Ovary (tissue), 9 donors: ENCODE results near the gene PARP4. TPM values are rescaled to one million over a fixed set of nuclear protein-coding genes. Genes with fewer than 3 reads are reported as not detected.
"Not testable (repeated sequence)": the region's sequence is repeated elsewhere in the genome, so short reads cannot be mapped to it uniquely, and the experiment has no call there.

ENCODE experiments used
- DNase-seq, 5 donors: peaks; one replicate each; pipeline ENCODE4 v3.0.0-alpha.2; 2019 to 2020
- H3K27ac ChIP-seq, 2 donors: fragments of 200-600 bp; one replicate each; pipeline versions ENCODE4 v1.5.1 to v1.8.0; 2019 to 2022
- H3K27me3 ChIP-seq: fragments of 200-600 bp; one replicate; pipeline ENCODE4 v1.8.0; 2022
- H3K36me3 ChIP-seq: fragments of 200-600 bp; sonication (generic); one replicate; pipeline ENCODE4 v1.5.1; 2019
- H3K4me1 ChIP-seq: one replicate; pipeline ENCODE4 v1.8.1; 2013; ENCODE audit warnings: mild to moderate bottlenecking, moderate library complexity; ENCODE audit not compliant: insufficient read depth
- H3K4me3 ChIP-seq: fragments of 200-600 bp; sonication (generic); one replicate; pipeline ENCODE4 v1.5.1; 2017
- H3K9me3 ChIP-seq, 2 donors: fragments of 200-600 bp in 1 of 2; sonication (generic) in 1 of 2; one replicate each; pipeline versions ENCODE4 v1.5.1 to v1.8.1; 2013 to 2019; ENCODE audit warnings: mild to moderate bottlenecking in 1 of 2, moderate library complexity in 1 of 2
- EP300 ChIP-seq: sonication (generic); formaldehyde crosslinking; IDR thresholded peaks from one replicate; pipeline ENCODE4 v1.6.1; 2017; ENCODE audit warnings: antibody characterized with exemption
- POLR2A ChIP-seq: fragments of 450-650 bp; IDR thresholded peaks from one replicate; pipeline ENCODE4 v1.6.1; 2017; ENCODE audit warnings: antibody characterized with exemption, mild to moderate bottlenecking, moderate library complexity
- WGBS, 3 donors: extraction: QIAGEN DNeasy Blood & Tissue Kit in 1 of 3; methylation state at CpG; one replicate each; pipeline versions ENCODE4 v1.1.5 to v1.1.7; 2013 to 2017; 5-methylcytosine and 5-hydroxymethylcytosine counted together
- intact Hi-C, 4 donors: fragments of 100-400 bp; cut with DNase I; formaldehyde crosslinking; loops; one replicate each; pipeline versions ENCODE4 v1.11.0 to v1.15.1; 2022 to 2023
- polyA plus RNA-seq, 2 donors: library from polyadenylated mRNA; stranded (reverse); fragments of 200-250 nt in 1 of 2; fragments of 350-450 nt in 1 of 2; fragmentation: Illumina TruSeq in 1 of 2; extraction: RNeasy Lipid Tissue Mini Kit (QIAGEN cat#74804) in 1 of 2; gene quantifications; one replicate each; pipeline ENCODE4 v1.2.3, GENCODE V29; 2013 to 2014
- total RNA-seq, 7 donors: library from RNA; depleted of rRNA in 2 of 7; stranded (reverse); fragments of >200 nt in 2 of 7; fragmentation: NEBNext Ultra II Directional in 3 of 7; extraction: Animal tissue kit (Norgen Biotek cat#: 25700) in 3 of 7; gene quantifications; one replicate each; pipeline versions ENCODE4 v1.1.0 to v1.2.4, GENCODE V29; 2016 to 2023
- TF ChIP-seq, protein P1 (sequence below), 3 donors: fragments of 450-650 bp in 2 of 3; fragments of 200-600 bp in 1 of 3; IDR thresholded peaks; one replicate each; pipeline versions ENCODE4 v1.5.1 to v1.8.0; 2016 to 2022; ENCODE audit warnings: antibody characterized with exemption in 3 of 3, mild to moderate bottlenecking in 1 of 3
- donor health status: DM: no; HTN: no; CAD: no; lungs with moderate emphysema.
- donor health status: DM: no; HTN: no; CAD: no.
- donor health status: Bipolar disorder and iron deficiency.
- donor health status: DM: yes; HTN: yes; CAD: no.
- donor health status: DM: no; HTN: no; CAD: no.
- donor health status: DM: yes; HTN: yes; CAD: no.

The PARP4 gene
- total and polyA plus RNA-seq, 9 donors: 12.8 to 53.7 (median 34.5) TPM

DNA sequence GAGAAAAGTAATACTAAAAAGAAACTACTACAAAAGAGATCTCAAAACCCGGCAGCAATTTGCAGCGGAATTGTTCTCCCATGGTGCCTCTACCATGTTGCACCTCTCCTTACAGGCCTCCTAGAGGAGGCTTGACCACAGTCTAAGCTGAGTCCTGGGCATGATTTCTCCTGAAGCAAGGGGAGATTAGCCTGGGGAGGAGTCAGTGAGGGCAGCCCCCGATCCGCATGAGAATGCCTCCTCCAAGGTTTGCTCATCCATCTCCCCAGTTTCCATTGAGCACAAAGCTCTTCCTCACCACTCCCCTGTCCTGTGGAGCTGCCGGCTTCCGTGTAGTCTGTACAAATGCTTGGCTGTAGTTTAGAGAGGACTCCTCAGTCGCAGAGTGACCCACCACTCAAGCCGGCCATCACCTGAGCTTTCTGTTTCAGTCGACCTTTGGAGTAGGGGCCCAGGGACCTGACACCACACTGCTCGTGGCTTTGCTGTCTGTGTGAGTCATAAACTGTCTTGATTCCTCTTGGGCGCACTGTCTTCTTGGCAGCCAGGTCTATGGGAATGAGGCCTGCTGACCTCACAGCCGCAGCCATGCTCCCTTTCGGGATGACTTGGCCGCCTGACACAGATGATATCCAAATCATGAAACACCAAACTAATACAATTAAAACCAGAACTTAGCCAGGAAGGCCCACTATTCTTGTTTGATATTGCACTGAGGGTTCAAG lies 130.9 kb downstream of the PARP4 start:
- no peak overlapping the region for H3K27ac ChIP-seq
- intact Hi-C loops: no loop called here
- no peaks in the 10 kb centered on the region for H3K9me3 ChIP-seq
- TF ChIP-seq, protein P1, sequence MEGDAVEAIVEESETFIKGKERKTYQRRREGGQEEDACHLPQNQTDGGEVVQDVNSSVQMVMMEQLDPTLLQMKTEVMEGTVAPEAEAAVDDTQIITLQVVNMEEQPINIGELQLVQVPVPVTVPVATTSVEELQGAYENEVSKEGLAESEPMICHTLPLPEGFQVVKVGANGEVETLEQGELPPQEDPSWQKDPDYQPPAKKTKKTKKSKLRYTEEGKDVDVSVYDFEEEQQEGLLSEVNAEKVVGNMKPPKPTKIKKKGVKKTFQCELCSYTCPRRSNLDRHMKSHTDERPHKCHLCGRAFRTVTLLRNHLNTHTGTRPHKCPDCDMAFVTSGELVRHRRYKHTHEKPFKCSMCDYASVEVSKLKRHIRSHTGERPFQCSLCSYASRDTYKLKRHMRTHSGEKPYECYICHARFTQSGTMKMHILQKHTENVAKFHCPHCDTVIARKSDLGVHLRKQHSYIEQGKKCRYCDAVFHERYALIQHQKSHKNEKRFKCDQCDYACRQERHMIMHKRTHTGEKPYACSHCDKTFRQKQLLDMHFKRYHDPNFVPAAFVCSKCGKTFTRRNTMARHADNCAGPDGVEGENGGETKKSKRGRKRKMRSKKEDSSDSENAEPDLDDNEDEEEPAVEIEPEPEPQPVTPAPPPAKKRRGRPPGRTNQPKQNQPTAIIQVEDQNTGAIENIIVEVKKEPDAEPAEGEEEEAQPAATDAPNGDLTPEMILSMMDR (IDR thresholded peaks at IDR 0.05): no peak
- TF ChIP-seq EP300 (no peak), POLR2A (no peak)
- no peak overlapping the region for H3K4me3 ChIP-seq
- no peak for DNase-seq
- H3K36me3 ChIP-seq: no peaks in the 10 kb centered on the region
- WGBS, 3 donors: 64 to 76% (median 68%) methylated on average over 14 of the region's 14 CpGs
- no peaks in the 10 kb centered on the region for H3K27me3 ChIP-seq
- H3K4me1 ChIP-seq: no peaks in the 10 kb centered on the region

DNA sequence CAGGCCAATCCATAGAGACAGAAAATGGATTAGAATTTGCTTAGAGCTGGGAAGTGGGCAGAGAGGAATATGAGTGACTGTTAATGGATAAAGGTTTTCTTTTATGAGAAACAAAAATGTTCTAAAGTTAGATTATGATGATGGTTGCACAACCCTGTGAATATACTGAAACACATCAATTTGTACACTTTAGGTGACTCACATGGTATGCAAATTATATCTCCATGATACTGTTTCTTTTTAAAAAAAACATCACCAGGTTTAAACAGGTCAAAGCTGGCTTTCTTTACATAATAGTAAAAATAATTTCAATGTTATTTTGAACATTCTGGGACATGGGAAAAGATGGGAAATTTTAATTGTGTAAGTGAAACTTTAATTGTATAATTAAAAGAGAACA lies 131.7 kb downstream of the PARP4 start:
- H3K36me3 ChIP-seq, H3K27me3 ChIP-seq, intact Hi-C loops, H3K4me1 ChIP-seq, H3K9me3 ChIP-seq, H3K27ac ChIP-seq, H3K4me3 ChIP-seq, DNase-seq: not testable (repeated sequence)

DNA sequence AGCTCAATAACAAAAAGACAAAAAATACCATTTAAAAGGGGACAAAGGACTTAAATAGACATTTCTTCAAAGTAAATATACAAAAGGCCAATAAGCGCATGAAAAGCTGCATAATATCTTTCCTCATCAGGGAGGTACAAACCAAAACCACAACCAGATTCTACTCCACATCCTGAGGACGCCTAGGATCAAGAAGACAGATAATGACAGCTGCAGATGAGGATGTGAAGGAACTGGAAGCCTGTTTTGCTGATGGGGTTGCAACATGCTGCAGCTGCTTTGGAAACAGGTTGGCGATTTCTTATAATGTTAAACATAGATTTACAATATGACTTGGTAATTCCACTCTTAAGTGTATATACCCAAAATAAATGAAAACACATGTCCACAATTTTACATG lies 132.4 kb downstream of the PARP4 start:
- H3K27me3 ChIP-seq, H3K27ac ChIP-seq, H3K36me3 ChIP-seq, H3K4me1 ChIP-seq, intact Hi-C loops, H3K4me3 ChIP-seq, H3K9me3 ChIP-seq, DNase-seq: not testable (repeated sequence)
- 64 to 83% (median 73%) methylated on average over 3 of the region's 3 CpGs for WGBS, 3 donors

DNA sequence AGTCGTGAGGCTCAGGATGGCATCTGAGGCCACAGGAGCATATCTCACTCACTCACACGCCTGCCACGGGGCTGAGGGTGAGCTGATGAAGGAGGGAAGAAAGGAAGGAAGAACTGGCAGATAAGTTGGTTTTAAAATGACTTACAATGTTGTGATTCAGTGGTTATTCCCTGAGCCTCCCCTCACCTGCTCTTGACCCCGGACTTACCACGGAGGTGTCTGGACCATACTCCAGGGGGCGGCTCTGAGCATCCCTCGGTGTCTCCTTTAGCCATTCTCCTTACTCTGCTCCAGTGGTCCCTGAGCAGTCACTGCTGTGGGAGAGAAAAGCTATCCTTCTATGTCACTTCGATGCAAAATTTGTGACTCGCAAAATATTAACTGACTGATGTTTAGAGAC lies 141.3 kb downstream of the PARP4 start:
- H3K9me3 ChIP-seq, H3K4me1 ChIP-seq, H3K36me3 ChIP-seq, H3K27ac ChIP-seq, H3K4me3 ChIP-seq, H3K27me3 ChIP-seq, intact Hi-C loops, DNase-seq: not testable (repeated sequence)
- WGBS, 3 donors: 78 to 81% (median 80%) methylated on average over 9 of the region's 9 CpGs

Other genes starting within 250 kb of the PARP4 start
- gene C1QTNF9, start 203.2 kb downstream of the PARP4 start, total RNA-seq: under 1 TPM in 4 of 7 donors, not detected in 3; 0.12 to 0.27 (median 0.19) TPM
- gene C1QTNF9, start 203.2 kb downstream of the PARP4 start, polyA plus RNA-seq: 1 to 10 TPM in 1 of 2 donors, under 1 TPM in 1; 0.39 to 1.6 TPM
- gene ATP12A, start 167.6 kb upstream of the PARP4 start, total RNA-seq: under 1 TPM in 1 of 7 donors, not detected in 6; 0.05 TPM
- not detected for gene ATP12A, start 167.6 kb upstream of the PARP4 start, polyA plus RNA-seq